PFSK-1 (cell line): Measurements from ENCODE around the gene OR3A3.

Experiments
- FOXP2 ChIP-seq: optimal IDR thresholded peaks from 2 replicates; pipeline ENCODE3; 2011; ENCODE audit warnings: borderline replicate concordance, control low read depth, inconsistent platforms; ENCODE audit not compliant: insufficient read depth; ENCODE audit errors: extremely low read length, extremely low read depth
- POLR2AphosphoS5 ChIP-seq: IDR thresholded peaks from 2 replicates; pipeline ENCODE4 v1.6.1; 2012; ENCODE audit warnings: low read depth, mild to moderate bottlenecking, control low read depth, low read length, moderate library complexity
- REST ChIP-seq, 2 experiments: IDR thresholded peaks; 2 replicates each; pipeline versions ENCODE4 v1.6.1 to v1.8.0; 2011 to 2012; ENCODE audit warnings: low read depth in 2 of 2, low read length in 2 of 2, control low read depth in 1 of 2, inconsistent platforms in 1 of 2, mild to moderate bottlenecking in 1 of 2, moderate library complexity in 1 of 2; ENCODE audit not compliant: insufficient read depth in 1 of 2
- SIN3A ChIP-seq: IDR thresholded peaks from 2 replicates; pipeline ENCODE4 v1.6.1; 2012; ENCODE audit warnings: mild to moderate bottlenecking, low read length, moderate library complexity, borderline replicate concordance; ENCODE audit not compliant: insufficient read depth
- TAF1 ChIP-seq: IDR thresholded peaks from 2 replicates; pipeline ENCODE4 v1.6.1; 2012; ENCODE audit warnings: low read length, control low read depth, borderline replicate concordance; ENCODE audit not compliant: insufficient read depth

DNA sequence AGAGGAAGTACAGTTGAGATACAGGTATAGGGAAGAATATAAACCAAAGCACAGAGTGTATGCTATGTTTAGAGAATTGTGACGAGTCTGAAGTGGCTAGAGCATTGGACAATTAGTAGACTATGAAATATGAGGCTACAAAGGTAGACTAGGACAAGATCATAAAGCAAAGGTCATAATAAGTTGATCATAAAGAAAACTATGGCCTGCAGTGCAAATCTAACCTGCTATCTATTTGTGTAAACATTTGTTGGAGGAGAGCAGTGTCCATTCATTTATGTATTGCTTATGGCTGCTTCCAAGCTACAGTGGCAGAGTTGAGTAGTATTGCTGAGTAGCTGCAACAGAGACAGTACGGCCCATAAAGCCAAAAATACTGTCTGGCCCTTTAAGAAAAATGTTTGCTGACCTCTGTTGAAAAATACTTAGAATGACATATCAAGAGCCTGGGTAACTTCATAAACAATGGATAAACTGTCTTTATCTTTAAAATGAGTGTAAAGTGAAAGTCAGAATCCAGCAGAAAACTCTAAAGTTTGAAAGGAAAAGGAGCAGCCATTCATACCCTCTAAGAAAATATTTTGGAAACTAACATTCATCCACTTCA lies 37.0 kb downstream of the OR3A3 start:
- TF ChIP-seq REST (IDR thresholded peaks at IDR 0.05; ENCODE audit: insufficient read depth in 1 of 2, low read depth in 2 of 2, low read length in 2 of 2): no peak
- no peak for TF ChIP-seq TAF1
- TF ChIP-seq POLR2AphosphoS5: no peak
- TF ChIP-seq SIN3A: no peak
- no peak for TF ChIP-seq FOXP2
